WTC11 (cell line): ENCODE data around the gene TMPRSS3. TPM values are rescaled to one million over a fixed set of nuclear protein-coding genes. Genes with fewer than 3 reads are reported as not detected.

Source experiments
- ATAC-seq: fragments of 200-7000 bp; cut with Tn5 transposase; 2 replicates; pipeline ENCODE4 v1.10.0; 2021; ENCODE audit warnings: mild to moderate bottlenecking, moderate library complexity
- CTCF ChIA-PET: fragments of 300-600 bp; sonication (Branson Sonifier 250); formaldehyde crosslinking; loops from one replicate; lab custom pipeline; 2021; ENCODE audit warnings: antibody characterized with exemption; lab: Charles Lee
- POLR2A ChIA-PET: fragments of 350-600 bp; sonication (Branson Sonifier 250); formaldehyde crosslinking; loops from one replicate; lab custom pipeline; 2021; ENCODE audit warnings: antibody characterized with exemption; lab: Charles Lee
- DNase-seq: peaks from one replicate; pipeline ENCODE4 v3.0.0; 2021; ENCODE audit warnings: low spot score
- H3K27ac Mint-ChIP-seq: 2 replicates; pipeline ENCODE4 v1.8.0; 2021; ENCODE audit warnings: mixed read lengths
- H3K27me3 Mint-ChIP-seq: 2 replicates; pipeline ENCODE4 v1.8.0; 2021; ENCODE audit warnings: low read depth, mild to moderate bottlenecking, moderate library complexity, mixed read lengths
- H3K36me3 Mint-ChIP-seq: 2 replicates; pipeline ENCODE4 v1.8.0; 2021; ENCODE audit warnings: mixed read lengths
- H3K4me1 Mint-ChIP-seq: 2 replicates; pipeline ENCODE4 v1.8.0; 2022; ENCODE audit warnings: mixed read lengths
- H3K4me3 Mint-ChIP-seq: 2 replicates; pipeline ENCODE4 v1.8.0; 2021; ENCODE audit warnings: mild to moderate bottlenecking, moderate library complexity, mixed read lengths
- H3K9me3 Mint-ChIP-seq: 2 replicates; pipeline ENCODE4 v1.8.0; 2021; ENCODE audit warnings: mixed read lengths
- CBFB ChIP-seq: sonication (generic); formaldehyde crosslinking; IDR thresholded peaks from 2 replicates; pipeline ENCODE4 v1.8.1; 2022; ENCODE audit warnings: mild to moderate bottlenecking, low read depth, missing genetic modification reagents
- CREM ChIP-seq: sonication (generic); formaldehyde crosslinking; IDR thresholded peaks from 2 replicates; pipeline ENCODE4 v1.8.1; 2022; ENCODE audit warnings: mild to moderate bottlenecking, missing genetic modification reagents, moderate library complexity
- ELF4 ChIP-seq: sonication (generic); formaldehyde crosslinking; IDR thresholded peaks from 2 replicates; pipeline ENCODE4 v1.8.1; 2022; ENCODE audit warnings: low read depth, mild to moderate bottlenecking, moderate library complexity, missing genetic modification reagents
- ESRRA ChIP-seq: sonication (generic); formaldehyde crosslinking; IDR thresholded peaks from 2 replicates; pipeline ENCODE4 v1.8.1; 2022; ENCODE audit warnings: mild to moderate bottlenecking, missing genetic modification reagents, borderline replicate concordance
- IRF2 ChIP-seq: sonication (generic); formaldehyde crosslinking; IDR thresholded peaks from 2 replicates; pipeline ENCODE4 v1.8.0; 2022; ENCODE audit warnings: low read depth, missing genetic modification reagents, borderline replicate concordance
- NFATC4 ChIP-seq: fragments of 250-450 bp; sonication (Bioruptor Pico); IDR thresholded peaks from 2 replicates; pipeline ENCODE4 v1.9.0; 2021; ENCODE audit warnings: mild to moderate bottlenecking
- NFE2L1 ChIP-seq: sonication (generic); formaldehyde crosslinking; IDR thresholded peaks from 2 replicates; pipeline ENCODE4 v1.8.1; 2023; ENCODE audit warnings: missing genetic modification reagents
- NR1H2 ChIP-seq: sonication (generic); formaldehyde crosslinking; IDR thresholded peaks from 2 replicates; pipeline ENCODE4 v1.9.0; 2021; ENCODE audit warnings: mild to moderate bottlenecking, moderate library complexity, missing genetic modification reagents
- PRRX2 ChIP-seq: fragments of 250-450 bp; sonication (Bioruptor Pico); IDR thresholded peaks from 2 replicates; pipeline ENCODE4 v1.8.0; 2021; ENCODE audit warnings: mild to moderate bottlenecking
- RORB ChIP-seq: fragments of 250-450 bp; sonication (Bioruptor Pico); IDR thresholded peaks from 2 replicates; pipeline ENCODE4 v1.9.0; 2021; ENCODE audit warnings: mild to moderate bottlenecking
- SP1 ChIP-seq: sonication (generic); formaldehyde crosslinking; conservative IDR thresholded peaks from 2 replicates; pipeline ENCODE4 v1.8.1; 2022; ENCODE audit warnings: missing genetic modification reagents
- ZNF121 ChIP-seq: sonication (generic); formaldehyde crosslinking; IDR thresholded peaks from 2 replicates; pipeline ENCODE4 v1.8.0; 2023; ENCODE audit warnings: missing genetic modification reagents
- ZNF219 ChIP-seq: sonication (generic); formaldehyde crosslinking; IDR thresholded peaks from 2 replicates; pipeline ENCODE4 v1.8.0; 2023; ENCODE audit warnings: missing genetic modification reagents, mild to moderate bottlenecking, borderline replicate concordance
- ZNF423 ChIP-seq: fragments of 250-450 bp; sonication (Bioruptor Pico); IDR thresholded peaks from 2 replicates; pipeline ENCODE4 v2.1.2; 2022; ENCODE audit warnings: mild to moderate bottlenecking, moderate library complexity
- ZNF671 ChIP-seq: fragments of 250-450 bp; sonication (Bioruptor Pico); IDR thresholded peaks from 2 replicates; pipeline ENCODE4 v1.8.0; 2021; ENCODE audit warnings: mild to moderate bottlenecking
- total RNA-seq: library from RNA; stranded (reverse); gene quantifications from 3 replicates; pipeline ENCODE4 v1.2.3, GENCODE V29; 2021
- TF ChIP-seq, protein P1 (sequence below): fragments of 250-450 bp; sonication (Bioruptor Pico); IDR thresholded peaks from 2 replicates; pipeline ENCODE4 v1.9.0; 2021; ENCODE audit warnings: mild to moderate bottlenecking
- TF ChIP-seq, protein P2 (sequence below): sonication (generic); formaldehyde crosslinking; IDR thresholded peaks from 2 replicates; pipeline ENCODE4 v1.8.1; 2022; ENCODE audit warnings: low read depth, missing genetic modification reagents, borderline replicate concordance
- TF ChIP-seq, protein P3 (sequence below): sonication (generic); formaldehyde crosslinking; IDR thresholded peaks from 2 replicates; pipeline ENCODE4 v1.8.0; 2023; ENCODE audit warnings: missing genetic modification reagents
- TF ChIP-seq, protein P4 (sequence below): sonication (generic); formaldehyde crosslinking; IDR thresholded peaks from 2 replicates; pipeline ENCODE4 v1.8.0; 2022; ENCODE audit warnings: mild to moderate bottlenecking, missing genetic modification reagents
- TF ChIP-seq, protein P5 (sequence below): fragments of 250-450 bp; sonication (Bioruptor Pico); IDR thresholded peaks from 2 replicates; pipeline ENCODE4 v1.8.0; 2021; ENCODE audit warnings: mild to moderate bottlenecking
- TF ChIP-seq, protein P6 (sequence below): sonication (generic); formaldehyde crosslinking; IDR thresholded peaks from 2 replicates; pipeline ENCODE4 v1.8.0; 2022; ENCODE audit warnings: mild to moderate bottlenecking, missing genetic modification reagents
- TF ChIP-seq, protein P7 (sequence below): sonication (generic); formaldehyde crosslinking; IDR thresholded peaks from 2 replicates; pipeline ENCODE4 v1.8.1; 2022; ENCODE audit warnings: missing genetic modification reagents, borderline replicate concordance

The TMPRSS3 gene
- total RNA-seq, 1 experiment from 2014 or later = 0.39 TPM

DNA sequence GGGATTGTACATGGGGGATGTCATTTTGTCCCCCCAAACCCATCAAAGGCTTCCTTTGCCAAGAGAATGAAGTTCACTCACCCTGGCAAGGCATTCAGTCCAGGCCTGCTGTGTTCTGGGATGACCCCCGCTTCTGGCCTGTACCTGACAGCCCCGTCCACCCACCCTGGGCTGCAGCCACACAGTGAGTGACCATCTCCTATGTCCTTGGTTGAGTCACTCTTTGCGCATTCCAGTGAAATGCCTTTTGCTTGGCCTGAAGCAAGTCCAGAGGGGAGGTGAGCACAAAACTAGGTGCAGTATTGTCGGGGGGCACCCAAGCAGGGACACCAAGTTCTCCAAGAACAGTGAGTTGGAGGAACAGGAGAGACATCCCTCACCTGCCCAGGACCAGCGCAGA is 10.2 kb downstream of the TMPRSS3 start (continued):
- TF ChIP-seq, protein P1, sequence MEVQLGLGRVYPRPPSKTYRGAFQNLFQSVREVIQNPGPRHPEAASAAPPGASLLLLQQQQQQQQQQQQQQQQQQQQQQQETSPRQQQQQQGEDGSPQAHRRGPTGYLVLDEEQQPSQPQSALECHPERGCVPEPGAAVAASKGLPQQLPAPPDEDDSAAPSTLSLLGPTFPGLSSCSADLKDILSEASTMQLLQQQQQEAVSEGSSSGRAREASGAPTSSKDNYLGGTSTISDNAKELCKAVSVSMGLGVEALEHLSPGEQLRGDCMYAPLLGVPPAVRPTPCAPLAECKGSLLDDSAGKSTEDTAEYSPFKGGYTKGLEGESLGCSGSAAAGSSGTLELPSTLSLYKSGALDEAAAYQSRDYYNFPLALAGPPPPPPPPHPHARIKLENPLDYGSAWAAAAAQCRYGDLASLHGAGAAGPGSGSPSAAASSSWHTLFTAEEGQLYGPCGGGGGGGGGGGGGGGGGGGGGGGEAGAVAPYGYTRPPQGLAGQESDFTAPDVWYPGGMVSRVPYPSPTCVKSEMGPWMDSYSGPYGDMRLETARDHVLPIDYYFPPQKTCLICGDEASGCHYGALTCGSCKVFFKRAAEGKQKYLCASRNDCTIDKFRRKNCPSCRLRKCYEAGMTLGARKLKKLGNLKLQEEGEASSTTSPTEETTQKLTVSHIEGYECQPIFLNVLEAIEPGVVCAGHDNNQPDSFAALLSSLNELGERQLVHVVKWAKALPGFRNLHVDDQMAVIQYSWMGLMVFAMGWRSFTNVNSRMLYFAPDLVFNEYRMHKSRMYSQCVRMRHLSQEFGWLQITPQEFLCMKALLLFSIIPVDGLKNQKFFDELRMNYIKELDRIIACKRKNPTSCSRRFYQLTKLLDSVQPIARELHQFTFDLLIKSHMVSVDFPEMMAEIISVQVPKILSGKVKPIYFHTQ (CRISPR knock-in tag) = no peak
- TF ChIP-seq ZNF671 (CRISPR knock-in tag) (no peak), SP1 (CRISPR knock-in tag) (no peak), NFE2L1 (no peak), PRRX2 (CRISPR knock-in tag) (no peak), NFATC4 (no peak), CREM (CRISPR knock-in tag) (no peak), ZNF423 (no peak)
- TF ChIP-seq, protein P2, sequence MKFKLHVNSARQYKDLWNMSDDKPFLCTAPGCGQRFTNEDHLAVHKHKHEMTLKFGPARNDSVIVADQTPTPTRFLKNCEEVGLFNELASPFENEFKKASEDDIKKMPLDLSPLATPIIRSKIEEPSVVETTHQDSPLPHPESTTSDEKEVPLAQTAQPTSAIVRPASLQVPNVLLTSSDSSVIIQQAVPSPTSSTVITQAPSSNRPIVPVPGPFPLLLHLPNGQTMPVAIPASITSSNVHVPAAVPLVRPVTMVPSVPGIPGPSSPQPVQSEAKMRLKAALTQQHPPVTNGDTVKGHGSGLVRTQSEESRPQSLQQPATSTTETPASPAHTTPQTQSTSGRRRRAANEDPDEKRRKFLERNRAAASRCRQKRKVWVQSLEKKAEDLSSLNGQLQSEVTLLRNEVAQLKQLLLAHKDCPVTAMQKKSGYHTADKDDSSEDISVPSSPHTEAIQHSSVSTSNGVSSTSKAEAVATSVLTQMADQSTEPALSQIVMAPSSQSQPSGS (CRISPR knock-in tag) = no peak
- TF ChIP-seq, protein P3, sequence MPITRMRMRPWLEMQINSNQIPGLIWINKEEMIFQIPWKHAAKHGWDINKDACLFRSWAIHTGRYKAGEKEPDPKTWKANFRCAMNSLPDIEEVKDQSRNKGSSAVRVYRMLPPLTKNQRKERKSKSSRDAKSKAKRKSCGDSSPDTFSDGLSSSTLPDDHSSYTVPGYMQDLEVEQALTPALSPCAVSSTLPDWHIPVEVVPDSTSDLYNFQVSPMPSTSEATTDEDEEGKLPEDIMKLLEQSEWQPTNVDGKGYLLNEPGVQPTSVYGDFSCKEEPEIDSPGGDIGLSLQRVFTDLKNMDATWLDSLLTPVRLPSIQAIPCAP (CRISPR knock-in tag) = no peak

DNA sequence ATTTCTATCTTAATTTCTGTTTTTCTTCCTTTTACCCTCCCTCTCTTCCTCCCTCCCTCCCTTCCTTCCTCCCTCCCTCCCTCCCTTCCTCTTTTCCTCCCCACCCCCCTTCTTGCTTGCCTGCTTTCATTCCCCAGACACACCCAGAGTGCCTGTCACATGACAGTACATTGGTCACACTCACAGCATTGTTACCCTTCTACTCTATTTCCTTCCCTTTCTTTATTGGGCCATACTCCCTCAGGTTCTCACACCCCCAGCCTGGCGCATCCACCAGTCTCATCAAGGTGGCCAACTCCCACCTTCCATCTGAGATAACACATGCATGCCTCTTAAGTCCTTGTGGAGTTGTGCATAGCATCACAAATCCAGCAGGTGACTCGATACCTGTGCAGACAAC is 10.9 kb downstream of the TMPRSS3 start:
- no peak overlapping the region for H3K27ac Mint-ChIP-seq
- no peak overlapping the region for H3K4me3 Mint-ChIP-seq
- H3K9me3 Mint-ChIP-seq = peaks cover 14% of the 10 kb centered on the region
- ChIA-PET POLR2A (no interaction called here), CTCF (interaction anchor here (0.6 to 0.8 kb wide), 2 partner anchors 10 to 76 kb away, joined by 3 to 4 read pairs; no protein-coding TSS in a partner anchor)
- TF ChIP-seq, protein P4, sequence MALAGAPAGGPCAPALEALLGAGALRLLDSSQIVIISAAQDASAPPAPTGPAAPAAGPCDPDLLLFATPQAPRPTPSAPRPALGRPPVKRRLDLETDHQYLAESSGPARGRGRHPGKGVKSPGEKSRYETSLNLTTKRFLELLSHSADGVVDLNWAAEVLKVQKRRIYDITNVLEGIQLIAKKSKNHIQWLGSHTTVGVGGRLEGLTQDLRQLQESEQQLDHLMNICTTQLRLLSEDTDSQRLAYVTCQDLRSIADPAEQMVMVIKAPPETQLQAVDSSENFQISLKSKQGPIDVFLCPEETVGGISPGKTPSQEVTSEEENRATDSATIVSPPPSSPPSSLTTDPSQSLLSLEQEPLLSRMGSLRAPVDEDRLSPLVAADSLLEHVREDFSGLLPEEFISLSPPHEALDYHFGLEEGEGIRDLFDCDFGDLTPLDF (CRISPR knock-in tag) = no peak
- no peak for TF ChIP-seq NR1H2 (CRISPR knock-in tag)
- H3K36me3 Mint-ChIP-seq = peaks cover 5% of the 10 kb centered on the region; the same call in 1 of the 2 replicates
- H3K27me3 Mint-ChIP-seq = peaks cover 3% of the 10 kb centered on the region; the same call in 1 of the 2 replicates
- ATAC-seq (no peak), DNase-seq (no peak)
- peaks cover 31% of the 10 kb centered on the region for H3K4me1 Mint-ChIP-seq

DNA sequence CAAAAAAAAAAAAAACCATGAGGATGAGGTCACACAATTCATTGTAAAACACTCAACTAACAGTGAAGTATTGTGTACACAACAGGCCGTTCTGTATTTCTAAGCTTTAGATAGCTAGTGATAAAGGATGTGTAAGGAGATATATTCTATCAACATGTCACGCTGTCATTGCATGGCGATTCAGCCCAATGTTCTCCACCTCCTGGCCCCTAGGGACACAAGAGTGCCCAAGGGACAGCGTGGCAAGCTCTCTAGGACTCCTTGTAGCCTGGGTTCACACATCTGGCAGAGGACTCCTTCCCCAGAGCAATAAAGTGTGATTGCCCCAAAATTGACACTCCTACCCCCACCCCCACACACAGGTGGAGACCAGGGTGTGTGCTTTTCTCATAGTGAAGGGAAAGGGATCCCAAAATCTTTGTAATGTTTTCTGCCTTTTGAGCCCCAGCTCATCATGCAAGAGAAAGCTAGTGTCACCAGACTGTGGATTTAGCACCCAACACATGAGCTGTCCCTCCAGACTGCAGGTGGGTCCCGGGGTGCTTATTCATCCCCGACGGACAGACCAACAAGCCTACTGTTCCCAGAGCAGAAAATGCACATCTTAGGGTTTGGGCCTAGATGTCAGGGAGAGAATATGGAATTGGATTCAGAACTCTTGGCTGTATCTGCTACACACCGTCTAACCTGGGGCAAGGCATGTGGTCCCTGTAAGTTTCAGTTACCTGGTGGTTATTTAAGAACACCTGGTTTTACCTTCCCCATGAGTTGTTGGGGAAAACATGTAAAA is 11.5 kb downstream of the TMPRSS3 start:
- ChIA-PET CTCF (interaction anchor here (0.6 to 0.8 kb wide), 3 partner anchors 9 to 75 kb away, joined by 3 to 4 read pairs (median 3); no protein-coding TSS in a partner anchor), POLR2A (interaction anchor here (0.5 to 0.7 kb wide), 2 partner anchors 12 to 96 kb away, joined by 3 to 7 read pairs; no protein-coding TSS in a partner anchor)
- ATAC-seq (no peak), DNase-seq (no peak)
- Mint-ChIP-seq H3K9me3 (peaks cover 14% of the 10 kb centered on the region), H3K4me3 (no peak overlapping the region), H3K36me3 (peaks cover 5% of the 10 kb centered on the region; the same call in 1 of the 2 replicates), H3K27ac (no peak overlapping the region), H3K4me1 (peaks cover 25% of the 10 kb centered on the region), H3K27me3 (peaks cover 3% of the 10 kb centered on the region; the same call in 1 of the 2 replicates)
- TF ChIP-seq ZNF121 (no peak), ELF4 (CRISPR knock-in tag) (no peak), RORB (CRISPR knock-in tag) (no peak), CBFB (CRISPR knock-in tag) (no peak), ZNF219 (no peak), IRF2 (CRISPR knock-in tag) (no peak), ESRRA (CRISPR knock-in tag) (no peak)
- TF ChIP-seq, protein P5, sequence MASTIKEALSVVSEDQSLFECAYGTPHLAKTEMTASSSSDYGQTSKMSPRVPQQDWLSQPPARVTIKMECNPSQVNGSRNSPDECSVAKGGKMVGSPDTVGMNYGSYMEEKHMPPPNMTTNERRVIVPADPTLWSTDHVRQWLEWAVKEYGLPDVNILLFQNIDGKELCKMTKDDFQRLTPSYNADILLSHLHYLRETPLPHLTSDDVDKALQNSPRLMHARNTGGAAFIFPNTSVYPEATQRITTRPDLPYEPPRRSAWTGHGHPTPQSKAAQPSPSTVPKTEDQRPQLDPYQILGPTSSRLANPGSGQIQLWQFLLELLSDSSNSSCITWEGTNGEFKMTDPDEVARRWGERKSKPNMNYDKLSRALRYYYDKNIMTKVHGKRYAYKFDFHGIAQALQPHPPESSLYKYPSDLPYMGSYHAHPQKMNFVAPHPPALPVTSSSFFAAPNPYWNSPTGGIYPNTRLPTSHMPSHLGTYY (CRISPR knock-in tag) = no peak
- TF ChIP-seq, protein P6, sequence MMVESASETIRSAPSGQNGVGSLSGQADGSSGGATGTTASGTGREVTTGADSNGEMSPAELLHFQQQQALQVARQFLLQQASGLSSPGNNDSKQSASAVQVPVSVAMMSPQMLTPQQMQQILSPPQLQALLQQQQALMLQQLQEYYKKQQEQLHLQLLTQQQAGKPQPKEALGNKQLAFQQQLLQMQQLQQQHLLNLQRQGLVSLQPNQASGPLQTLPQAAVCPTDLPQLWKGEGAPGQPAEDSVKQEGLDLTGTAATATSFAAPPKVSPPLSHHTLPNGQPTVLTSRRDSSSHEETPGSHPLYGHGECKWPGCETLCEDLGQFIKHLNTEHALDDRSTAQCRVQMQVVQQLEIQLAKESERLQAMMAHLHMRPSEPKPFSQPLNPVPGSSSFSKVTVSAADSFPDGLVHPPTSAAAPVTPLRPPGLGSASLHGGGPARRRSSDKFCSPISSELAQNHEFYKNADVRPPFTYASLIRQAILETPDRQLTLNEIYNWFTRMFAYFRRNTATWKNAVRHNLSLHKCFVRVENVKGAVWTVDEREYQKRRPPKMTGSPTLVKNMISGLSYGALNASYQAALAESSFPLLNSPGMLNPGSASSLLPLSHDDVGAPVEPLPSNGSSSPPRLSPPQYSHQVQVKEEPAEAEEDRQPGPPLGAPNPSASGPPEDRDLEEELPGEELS = no peak
- TF ChIP-seq, protein P7, sequence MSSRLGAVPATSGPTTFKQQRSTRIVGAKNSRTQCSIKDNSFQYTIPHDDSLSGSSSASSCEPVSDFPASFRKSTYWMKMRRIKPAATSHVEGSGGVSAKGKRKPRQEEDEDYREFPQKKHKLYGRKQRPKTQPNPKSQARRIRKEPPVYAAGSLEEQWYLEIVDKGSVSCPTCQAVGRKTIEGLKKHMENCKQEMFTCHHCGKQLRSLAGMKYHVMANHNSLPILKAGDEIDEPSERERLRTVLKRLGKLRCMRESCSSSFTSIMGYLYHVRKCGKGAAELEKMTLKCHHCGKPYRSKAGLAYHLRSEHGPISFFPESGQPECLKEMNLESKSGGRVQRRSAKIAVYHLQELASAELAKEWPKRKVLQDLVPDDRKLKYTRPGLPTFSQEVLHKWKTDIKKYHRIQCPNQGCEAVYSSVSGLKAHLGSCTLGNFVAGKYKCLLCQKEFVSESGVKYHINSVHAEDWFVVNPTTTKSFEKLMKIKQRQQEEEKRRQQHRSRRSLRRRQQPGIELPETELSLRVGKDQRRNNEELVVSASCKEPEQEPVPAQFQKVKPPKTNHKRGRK (CRISPR knock-in tag) = no peak
